Measurements from ENCODE around the gene NAA50. TPM values are rescaled to one million over a fixed set of nuclear protein-coding genes. Genes with fewer than 3 reads are reported as not detected.

Gene NAA50
- 100 to 1,000 TPM; 248 to 440 (median 331) TPM for total RNA-seq

GRCh38 chr3:113745756-113746547 is at the start of gene NAA50:
TSS of gene NAA50 (minus strand) at chr3:113746249. CDS start at chr3:113745949, 300 bp downstream.
- in situ Hi-C loops (cut with MboI; ENCODE audit: low sequenced_read_pairs in 4 of 4), result loop anchor here (5.0 to 25.0 kb wide), 5 partner anchors 49 to 316 kb away; partner anchors contain the start of genes SPICE1 (in 3 of the 4), CCDC191 (in 2 of the 4), QTRT2 (in 2 of the 4) and USF3 (in 1 of the 4)
- peak; percentile 77 to 78 for ATAC-seq
- intact Hi-C loops (cut with DNase I; ENCODE audit: low total_unique reads), result loop anchor here (1.0 to 5.0 kb wide), 9 partner anchors 49 to 1401 kb away; partner anchors contain the start of genes ATG3, CCDC191, QTRT2 and SLC35A5
- peak within 1 kb of the TSS; percentile 97 to 100 (median 98) for H3K27ac ChIP-seq
- H3K9me3 ChIP-seq, result no peaks in the 10 kb centered on the region
- peak in 2 of 5 experiments; percentile 15 to 27 for TF ChIP-seq CTCF (IDR thresholded peaks at IDR 0.05 in 4 of 5, conservative IDR thresholded peaks at IDR 0.05 in 1 of 5)
- peak; percentile 94 to 96 for TF ChIP-seq POLR2A (IDR thresholded peaks at IDR 0.05)
- no peaks in the 10 kb centered on the region for H3K36me3 ChIP-seq
- DNase-seq, result peak; percentile 91 to 93
- peaks cover 57 to 62% of the 10 kb centered on the region in 2 donors for H3K4me1 ChIP-seq
- H3K4me3 ChIP-seq, result peak within 1 kb of the TSS; percentile 87 to 97 (median 92)
- H3K27me3 ChIP-seq, result no peaks in the 10 kb centered on the region

GRCh38 chr3:113795693-113796092 is 49.6 kb upstream of the NAA50 start:
- Histone ChIP-seq H3K9me3 (no peaks in the 10 kb centered on the region), H3K27me3 (no peaks in the 10 kb centered on the region), H3K4me1 (no peaks in the 10 kb centered on the region), H3K27ac (no peak overlapping the region), H3K4me3 (no peak overlapping the region), H3K36me3 (peaks cover 0 to 86% of the 10 kb centered on the region in 2 donors)
- intact Hi-C loops (cut with DNase I; ENCODE audit: low total_unique reads) (no loop called here), in situ Hi-C loops (cut with MboI; ENCODE audit: low sequenced_read_pairs in 4 of 4) (no loop called here)
- no peak for TF ChIP-seq POLR2A (IDR thresholded peaks at IDR 0.05)
- no peak for TF ChIP-seq CTCF (IDR thresholded peaks at IDR 0.05 in 4 of 5, conservative IDR thresholded peaks at IDR 0.05 in 1 of 5)
- DNase-seq (no peak), ATAC-seq (no peak)

- ATAC-seq (no peak), DNase-seq (no peak)
- intact Hi-C loops (cut with DNase I; ENCODE audit: low total_unique reads) (no loop called here), in situ Hi-C loops (cut with MboI; ENCODE audit: low sequenced_read_pairs in 4 of 4) (no loop called here)
- Histone ChIP-seq H3K27me3 (no peaks in the 10 kb centered on the region), H3K4me3 (no peak overlapping the region), H3K36me3 (peaks cover 0 to 79% of the 10 kb centered on the region in 2 donors), H3K9me3 (no peaks in the 10 kb centered on the region), H3K4me1 (no peaks in the 10 kb centered on the region), H3K27ac (no peak overlapping the region)
- TF ChIP-seq POLR2A (IDR thresholded peaks at IDR 0.05), result no peak
- no peak for TF ChIP-seq CTCF (IDR thresholded peaks at IDR 0.05 in 4 of 5, conservative IDR thresholded peaks at IDR 0.05 in 1 of 5)
These were observed 48.5 kb upstream of the NAA50 start for GRCh38 chr3:113794526-113794925.

GRCh38 chr3:113791381-113791780 is 45.3 kb upstream of the NAA50 start:
- Histone ChIP-seq H3K9me3 (no peaks in the 10 kb centered on the region), H3K36me3 (peaks cover 0 to 69% of the 10 kb centered on the region in 2 donors), H3K27me3 (no peaks in the 10 kb centered on the region), H3K4me3 (no peak overlapping the region), H3K4me1 (no peaks in the 10 kb centered on the region), H3K27ac (no peak overlapping the region)
- no peak for ATAC-seq
- in situ Hi-C loops (cut with MboI; ENCODE audit: low sequenced_read_pairs in 4 of 4) (no loop called here), intact Hi-C loops (cut with DNase I; ENCODE audit: low total_unique reads) (no loop called here)
- no peak for TF ChIP-seq CTCF (IDR thresholded peaks at IDR 0.05 in 4 of 5, conservative IDR thresholded peaks at IDR 0.05 in 1 of 5)
- TF ChIP-seq POLR2A (IDR thresholded peaks at IDR 0.05), result no peak
- DNase-seq, result no peak

Measured in gastrocnemius medialis (tissue), 4 donors.